ENCODE results near the gene APOBEC3G. TPM values are rescaled to one million over a fixed set of nuclear protein-coding genes. Genes with fewer than 3 reads are reported as not detected.

The APOBEC3G gene
- polyA plus RNA-seq, 1 of the 3 experiments (the other 2 are of a cell fraction), result not detected

GRCh38 chr22:39115977-39116621, 39.0 kb downstream of the APOBEC3G start:
- no peaks in the 10 kb centered on the region for H3K36me3 ChIP-seq (replicated peaks in 1 of 2; ENCODE audit: control insufficient read depth in 1 of 2, insufficient read depth in 2 of 2, low read length in 1 of 2)
- no peak overlapping the region for H3K4me2 ChIP-seq
- H3K9ac ChIP-seq, result no peak overlapping the region
- H3K79me2 ChIP-seq (ENCODE audit: insufficient read depth), result no peaks in the 10 kb centered on the region
- DNase-seq, result no peak
- no peaks in the 10 kb centered on the region for H3K9me2 ChIP-seq
- H3K9me3 ChIP-seq, result no peaks in the 10 kb centered on the region
- H4K20me1 ChIP-seq (ENCODE audit: insufficient read depth), result no peaks in the 10 kb centered on the region
- WGBS (ENCODE audit: low lambda C conversion rate), result 60% methylated on average over 8 of the region's 9 CpGs
- TF ChIP-seq FOXJ3 (CRISPR knock-in tag; IDR thresholded peaks at IDR 0.05) (no peak), EP300 (IDR thresholded peaks at IDR 0.05; ENCODE audit: borderline replicate concordance in 1 of 2, low read depth in 1 of 2, low read length in 1 of 2) (no peak), JUND (IDR thresholded peaks at IDR 0.05) (no peak), POLR2AphosphoS5 (IDR thresholded peaks at IDR 0.05; ENCODE audit: low read depth, low read length) (no peak)
- H2AFZ ChIP-seq (ENCODE audit: low read depth), result no peak overlapping the region
- no peaks in the 10 kb centered on the region for H3K27me3 ChIP-seq (ENCODE audit: insufficient read depth)
- no peaks in the 10 kb centered on the region for H3F3A ChIP-seq (replicated peaks; ENCODE audit: insufficient read depth)
- ChIA-PET POLR2A (no interaction called here), CTCF (interaction anchor here (1.3 kb wide), 1 partner anchor 247 kb away, joined by 8 read pairs; no protein-coding TSS in a partner anchor)
- no peak overlapping the region for H3K4me3 ChIP-seq (ENCODE audit: low read depth in 2 of 2, low read length in 1 of 2)
- no peak overlapping the region for H3K27ac ChIP-seq (ENCODE audit: low read depth in 2 of 2, low read length in 1 of 2)
- peaks cover 0 to 3% of the 10 kb centered on the region in 2 experiments; a peak in 1 of 4 replicates for H3K4me1 ChIP-seq (ENCODE audit: control insufficient read depth in 1 of 2, insufficient read depth in 2 of 2, low read depth in 1 of 2, low read length in 1 of 2)

- no peaks in the 10 kb centered on the region for H3K9me3 ChIP-seq
- no peaks in the 10 kb centered on the region for H4K20me1 ChIP-seq (ENCODE audit: insufficient read depth)
- TF ChIP-seq NFIC (IDR thresholded peaks at IDR 0.05; ENCODE audit: borderline replicate concordance), result no peak
- no peak for TF ChIP-seq EP300 (IDR thresholded peaks at IDR 0.05; ENCODE audit: borderline replicate concordance in 1 of 2, low read depth in 1 of 2, low read length in 1 of 2)
- TF ChIP-seq RAD21 (IDR thresholded peaks at IDR 0.05; ENCODE audit: low read length), result 0 out of 2 replicates have a peak, but pooled peaks have one; percentile 26
- TF ChIP-seq JUND (IDR thresholded peaks at IDR 0.05), result no peak
- TF ChIP-seq REST (IDR thresholded peaks at IDR 0.05; ENCODE audit: low read depth, low read length), result no peak
- TF ChIP-seq RFX5 (IDR thresholded peaks at IDR 0.05; ENCODE audit: low read length), result no peak
- TF ChIP-seq RCOR1 (IDR thresholded peaks at IDR 0.05; ENCODE audit: low read length), result no peak
- TF ChIP-seq MXI1 (IDR thresholded peaks at IDR 0.05; ENCODE audit: low read depth, low read length), result no peak
- TF ChIP-seq FOSL2 (IDR thresholded peaks at IDR 0.05; ENCODE audit: borderline replicate concordance, low read depth), result no peak
- no peak for TF ChIP-seq FOXM1 (IDR thresholded peaks at IDR 0.05; ENCODE audit: low read depth)
- TF ChIP-seq POLR2AphosphoS5 (IDR thresholded peaks at IDR 0.05; ENCODE audit: low read depth, low read length), result no peak
- TF ChIP-seq TEAD4 (IDR thresholded peaks at IDR 0.05; ENCODE audit: borderline replicate concordance, insufficient read depth), result no peak
- TF ChIP-seq CTCF (IDR thresholded peaks at IDR 0.05), result peak; percentile 39
- TF ChIP-seq ELF1 (IDR thresholded peaks at IDR 0.05), result no peak
- peak; percentile 27; the same call in 1 of the 2 replicates for TF ChIP-seq SMC3 (IDR thresholded peaks at IDR 0.05; ENCODE audit: low read depth, low read length)
- TF ChIP-seq FOXJ3 (CRISPR knock-in tag; IDR thresholded peaks at IDR 0.05), result no peak
- H3K27me3 ChIP-seq (ENCODE audit: insufficient read depth), result no peaks in the 10 kb centered on the region
- no peak overlapping the region for H2AFZ ChIP-seq (ENCODE audit: low read depth)
- H3K4me1 ChIP-seq (ENCODE audit: control insufficient read depth in 1 of 2, insufficient read depth in 2 of 2, low read depth in 1 of 2, low read length in 1 of 2), result no peaks in the 10 kb centered on the region
- ChIA-PET POLR2A (no interaction called here), CTCF (interaction anchor here (1.2 kb wide), 1 partner anchor 193 kb away, joined by 3 read pairs; no protein-coding TSS in a partner anchor)
- WGBS (ENCODE audit: low lambda C conversion rate), result 77% methylated on average over 14 of the region's 14 CpGs
- no peak overlapping the region for H3K27ac ChIP-seq (ENCODE audit: low read depth in 2 of 2, low read length in 1 of 2)
- no peaks in the 10 kb centered on the region for H3K9me2 ChIP-seq
- H3F3A ChIP-seq (replicated peaks; ENCODE audit: insufficient read depth), result no peaks in the 10 kb centered on the region
- H3K36me3 ChIP-seq (replicated peaks in 1 of 2; ENCODE audit: control insufficient read depth in 1 of 2, insufficient read depth in 2 of 2, low read length in 1 of 2), result no peaks in the 10 kb centered on the region
- no peak for DNase-seq
- no peak overlapping the region for H3K4me3 ChIP-seq (ENCODE audit: low read depth in 2 of 2, low read length in 1 of 2)
- H3K79me2 ChIP-seq (ENCODE audit: insufficient read depth), result no peaks in the 10 kb centered on the region
- H3K4me2 ChIP-seq, result no peak overlapping the region
- H3K9ac ChIP-seq, result no peak overlapping the region
Measured at GRCh38 chr22:39117585-39118191, 40.6 kb downstream of the APOBEC3G start.

Data from SK-N-SH (cell line).